Measurements from ENCODE around the gene PLEKHG4.

PLEKHG4 gene

GRCh38 chr16:67279296-67280089, at the start of gene PLEKHG4:
Gene PLEKHG4, plus strand, starts transcription at chr16:67279532. Its CDS starts 513 bp downstream, at chr16:67280045.
- peak; percentile 76 to 80 for DNase-seq

- no peak for DNase-seq
These were observed 49.2 kb upstream of the PLEKHG4 start for GRCh38 chr16:67229906-67230808.

DNA sequence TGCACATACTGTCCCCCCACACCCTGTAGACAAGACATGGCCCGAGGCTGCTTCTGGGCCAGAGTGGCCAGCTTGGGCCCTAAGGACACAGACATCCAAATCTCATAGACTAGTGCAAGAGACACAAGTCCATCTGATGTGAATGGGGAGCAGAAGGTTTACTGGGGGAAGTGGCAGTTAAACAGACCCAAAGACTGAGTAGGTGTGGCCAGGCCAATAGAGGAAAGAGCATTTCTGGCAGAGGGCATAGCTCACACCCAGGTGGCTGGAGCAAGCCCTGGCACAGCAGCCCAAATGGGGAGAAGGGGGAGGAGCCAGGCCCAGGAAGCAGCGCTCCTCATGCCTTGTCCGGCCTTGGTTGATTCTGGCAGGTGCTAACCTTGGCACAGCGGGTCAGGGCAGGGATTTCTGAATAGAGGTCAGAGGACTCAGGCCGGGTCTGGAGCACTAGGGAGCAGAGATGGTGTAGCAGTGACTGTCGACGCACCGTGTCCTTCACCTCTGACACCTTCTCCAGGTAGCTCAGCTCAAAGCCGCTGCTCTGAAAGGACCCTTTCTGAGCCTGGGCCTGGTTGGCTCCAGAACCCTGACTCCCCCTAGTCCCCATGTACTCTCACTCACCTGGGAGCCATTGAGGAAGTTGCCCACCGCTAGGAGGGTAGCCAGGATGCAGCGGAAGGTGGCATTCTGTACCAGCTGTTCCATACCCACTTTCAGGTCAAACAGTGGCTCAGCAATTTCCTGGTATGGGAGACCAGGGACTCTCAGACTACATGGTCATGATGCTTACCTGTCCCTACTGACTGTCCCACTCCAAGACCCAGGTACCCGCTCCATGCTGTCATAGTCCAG, 48.3 kb upstream of the PLEKHG4 start:
- DNase-seq, result no peak

- DNase-seq, result no peak
These were observed 45.7 kb upstream of the PLEKHG4 start for GRCh38 chr16:67233596-67233995.

DNA sequence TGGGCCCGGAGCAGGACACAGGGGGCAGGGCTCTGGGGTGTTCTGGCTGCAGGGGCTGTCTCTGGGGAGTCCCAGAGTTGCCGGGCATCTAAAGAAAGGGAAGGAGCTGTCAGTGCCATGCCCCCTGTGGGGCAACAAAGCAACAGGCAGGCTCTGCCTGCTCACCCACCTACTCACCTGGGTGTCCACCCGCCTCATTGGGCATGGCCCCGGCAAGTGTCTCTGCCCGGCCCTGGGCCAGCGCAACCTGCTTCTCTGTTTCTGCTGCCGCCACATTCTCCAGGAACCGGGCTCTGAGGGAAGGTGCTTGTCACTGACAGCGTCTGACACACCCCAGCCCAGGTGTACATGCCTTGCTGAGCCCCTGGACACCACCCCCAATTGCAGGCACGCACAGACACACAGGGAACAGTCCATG, 45.1 kb upstream of the PLEKHG4 start:
- no peak for DNase-seq

DNA sequence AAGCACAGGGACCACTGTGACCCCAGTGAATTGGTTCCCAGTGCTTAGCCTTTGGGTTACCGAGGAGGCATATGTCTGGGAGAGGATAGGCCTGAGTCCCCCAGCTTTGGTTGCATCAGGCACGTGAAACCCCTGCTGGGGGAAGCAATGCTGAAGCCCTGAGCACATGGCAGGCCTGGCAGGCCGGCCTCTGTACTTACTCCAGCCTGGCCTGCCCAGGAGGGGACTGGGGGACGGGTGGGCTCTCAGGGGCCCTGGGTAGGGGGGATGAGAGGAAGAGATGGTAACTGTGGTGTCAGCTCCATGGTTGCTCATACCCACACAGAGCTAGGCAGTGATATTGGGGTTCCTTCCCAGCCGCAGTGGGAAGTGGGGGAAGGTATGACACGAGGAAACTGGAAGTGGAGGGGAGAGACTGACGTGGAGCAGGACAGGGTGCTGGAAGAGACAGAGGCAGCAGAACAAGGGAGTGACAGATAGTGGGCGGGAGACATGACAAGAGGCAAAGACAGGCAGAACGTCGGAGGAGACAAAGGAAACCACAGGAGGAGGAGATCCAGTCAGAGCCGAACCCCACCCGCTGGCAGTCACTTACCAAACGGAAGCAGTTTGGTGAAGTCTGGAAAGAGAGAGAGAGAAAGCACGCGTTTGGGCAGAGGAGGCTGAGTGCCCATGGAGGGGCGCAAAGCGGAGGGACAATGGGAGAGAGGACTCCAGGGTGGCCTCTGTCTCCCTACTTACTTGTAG, 43.3 kb upstream of the PLEKHG4 start:
- peak; percentile 48 to 59 for DNase-seq

DNA sequence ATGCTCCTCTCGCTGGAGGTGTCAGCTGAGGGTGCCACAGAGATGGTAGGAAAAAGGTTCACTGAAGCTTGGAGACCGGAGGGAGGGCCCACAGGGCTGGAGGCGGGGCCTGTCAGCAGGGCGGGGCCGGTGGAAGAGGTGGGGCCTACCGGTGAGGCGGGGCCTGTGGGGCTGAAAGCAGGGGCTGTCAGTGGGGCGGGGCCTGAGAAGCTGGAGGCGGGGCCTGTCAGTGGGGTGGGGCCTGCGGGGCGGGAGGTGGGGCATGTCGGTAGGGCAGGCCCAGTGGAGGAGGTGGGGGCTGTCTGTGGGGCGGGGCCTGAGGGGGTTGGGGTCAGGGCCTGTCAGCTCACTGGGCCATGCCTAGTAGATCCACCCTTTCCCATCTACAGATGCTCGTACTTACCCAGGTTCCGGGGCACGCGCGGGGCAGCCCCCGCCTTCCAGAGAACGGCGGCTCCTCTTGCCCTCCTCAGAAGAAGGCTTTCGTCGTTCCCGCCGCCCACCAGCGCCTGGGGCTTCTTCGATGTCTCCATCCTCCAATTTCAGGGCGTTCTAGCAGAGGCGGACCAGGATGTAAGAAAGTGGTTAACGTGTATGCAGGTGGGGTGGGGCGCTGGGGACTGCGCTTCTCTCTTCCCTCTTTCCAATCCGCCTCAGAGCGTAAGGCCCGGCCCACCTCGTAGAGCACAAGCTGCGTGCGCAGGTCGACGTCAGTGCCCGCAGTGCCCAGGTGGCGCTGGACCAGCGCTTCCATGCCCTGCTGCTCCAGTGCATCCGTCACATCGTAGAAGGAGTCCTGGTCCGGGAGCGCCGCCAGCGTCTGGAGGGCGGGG, 42.6 kb upstream of the PLEKHG4 start:
- peak; percentile 60 to 71 for DNase-seq

- no peak for DNase-seq
These were observed 41.7 kb upstream of the PLEKHG4 start for GRCh38 chr16:67237396-67238277.

- no peak for DNase-seq
These were observed 41.1 kb upstream of the PLEKHG4 start for GRCh38 chr16:67238278-67238575.

DNA sequence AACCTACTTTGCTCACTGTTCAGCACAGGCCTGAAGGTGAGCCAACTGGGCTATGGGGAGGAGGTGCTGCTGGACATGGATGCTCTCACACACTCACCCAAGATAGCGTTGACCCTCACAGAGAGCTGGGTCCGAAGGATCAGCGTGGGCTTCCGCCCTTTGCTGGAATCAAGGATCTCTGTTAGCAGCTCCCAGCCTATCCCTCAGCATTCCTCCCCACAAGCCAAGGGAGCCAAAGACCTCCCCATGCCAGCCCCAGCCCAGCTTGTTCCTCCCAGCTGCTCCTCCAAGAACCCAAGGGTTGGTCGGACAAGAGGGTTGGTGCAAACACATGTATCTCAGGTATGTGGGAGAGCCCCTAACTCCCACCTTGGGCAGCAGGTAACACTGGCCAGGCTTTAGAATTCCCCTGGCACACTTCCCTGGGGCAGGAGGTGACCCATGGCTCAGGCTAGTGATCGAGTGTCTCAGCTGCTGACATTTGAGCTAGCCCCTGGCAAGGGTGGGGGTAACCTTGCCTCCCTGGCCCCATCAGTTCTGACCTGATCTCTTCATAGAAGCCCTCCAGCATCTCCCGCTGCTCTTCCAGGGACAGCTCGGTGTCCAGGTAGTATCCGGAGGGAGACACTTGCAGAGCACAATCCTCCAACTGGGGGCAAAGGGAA, 40.4 kb upstream of the PLEKHG4 start:
- no peak for DNase-seq

DNA sequence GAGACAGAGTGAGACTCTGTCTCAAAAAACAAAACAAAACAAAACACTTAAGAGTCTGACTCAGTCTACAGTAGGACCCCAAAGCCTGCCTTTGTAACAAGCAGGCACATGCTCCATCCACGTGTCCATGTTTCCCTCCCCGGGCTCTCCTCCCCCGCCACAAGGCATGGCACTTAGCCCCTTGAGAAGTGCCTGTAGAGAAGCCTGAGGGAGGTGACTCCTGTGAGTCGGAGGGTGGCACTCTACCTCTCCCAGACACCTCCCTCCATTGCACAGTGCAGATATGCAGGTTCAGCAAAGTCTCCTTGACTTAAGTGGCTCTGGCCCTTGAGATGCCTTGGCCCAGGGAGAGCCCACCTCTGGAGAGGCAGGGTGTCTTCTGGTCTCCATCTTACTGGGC, 38.8 kb upstream of the PLEKHG4 start:
- DNase-seq, result no peak

GRCh38 chr16:67241008-67241900, 38.1 kb upstream of the PLEKHG4 start:
- DNase-seq, result no peak

GRCh38 chr16:67242138-67242730, 37.1 kb upstream of the PLEKHG4 start:
- no peak for DNase-seq

DNA sequence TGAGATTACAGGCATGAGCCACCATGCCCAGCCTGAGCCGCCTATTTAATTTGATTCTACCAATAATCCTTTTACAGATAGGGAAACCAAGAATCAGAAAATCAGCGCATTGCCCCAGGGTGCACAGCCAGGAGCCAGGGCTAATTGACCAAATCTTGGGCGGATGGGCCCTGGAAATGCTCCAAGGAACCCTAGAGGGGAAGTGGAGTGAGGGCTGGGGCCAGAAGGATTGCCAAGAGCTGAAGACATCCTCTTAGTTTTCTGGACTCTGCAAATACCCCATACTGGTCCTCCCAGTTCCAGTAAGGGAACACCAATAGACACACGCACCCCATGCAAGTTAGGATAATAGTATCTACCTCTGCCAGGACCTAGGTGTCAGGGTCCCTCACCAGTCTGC, 35.9 kb upstream of the PLEKHG4 start:
- DNase-seq, result no peak

DNA sequence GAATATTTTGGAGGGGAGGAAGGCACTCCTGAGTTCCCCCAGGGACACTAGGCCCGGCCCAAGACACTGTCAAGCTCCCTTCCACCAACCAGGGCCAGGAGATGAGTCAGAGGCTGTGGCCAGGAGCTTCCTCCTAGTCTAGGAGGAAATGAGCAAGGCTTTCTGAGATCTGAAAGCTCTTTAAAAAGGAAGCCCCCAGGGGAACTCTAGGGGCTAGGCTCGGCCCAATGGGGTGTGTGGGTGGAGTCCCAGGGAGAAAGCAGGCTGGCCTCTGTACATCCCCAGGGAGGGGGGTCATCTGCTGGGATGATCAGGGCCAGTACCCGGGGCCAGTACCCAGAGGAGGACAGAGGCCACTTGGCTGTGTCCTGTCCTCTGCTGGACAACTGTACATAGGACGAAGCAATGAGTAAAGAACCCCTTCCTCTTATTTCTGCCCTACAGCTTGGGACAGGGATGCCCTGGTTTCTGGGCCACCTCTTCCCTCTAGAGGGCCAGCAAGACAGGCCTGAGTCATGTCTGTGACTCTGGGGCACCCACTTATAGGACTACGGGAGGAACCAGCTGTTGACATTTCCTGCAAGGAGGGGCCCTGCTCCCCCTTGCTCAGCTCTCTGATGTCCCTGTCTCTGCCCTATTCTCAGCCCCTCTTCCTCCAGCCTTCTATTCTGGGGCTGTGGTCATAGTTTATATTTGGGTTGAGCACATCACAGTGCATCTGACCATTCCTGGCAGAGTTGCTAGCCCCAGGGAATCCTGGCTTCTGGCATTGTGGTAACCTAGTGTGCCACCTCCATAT, 34.7 kb upstream of the PLEKHG4 start:
- peak; percentile 79 to 82 for DNase-seq

- DNase-seq, result no peak
These were observed 34.1 kb upstream of the PLEKHG4 start for GRCh38 chr16:67245186-67245585.

DNA sequence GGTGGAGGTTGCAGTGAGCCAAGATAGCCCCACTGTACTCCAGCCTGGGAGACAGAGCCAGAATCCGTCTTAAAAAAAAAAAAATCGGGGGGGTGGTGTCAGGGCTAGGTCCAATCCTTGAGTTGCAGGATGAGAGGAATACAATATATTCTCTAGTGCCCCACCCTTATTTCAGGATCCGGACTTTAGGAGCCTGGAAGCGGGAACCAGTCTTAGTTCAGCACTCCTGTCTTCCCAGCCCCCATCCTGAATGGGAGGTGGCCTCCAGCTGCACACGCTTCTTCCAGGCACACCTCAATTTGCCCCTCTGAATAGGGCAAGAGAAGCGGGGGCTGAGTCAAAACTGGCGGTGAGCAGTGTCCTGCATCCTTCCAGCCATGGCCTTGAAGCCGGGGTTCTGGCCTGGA, 33.7 kb upstream of the PLEKHG4 start:
- DNase-seq, result no peak
